HG03025 (cell line): ENCODE measurements around the gene ADGRB3.
"Not testable (repeated sequence)": the region's sequence is repeated elsewhere in the genome, so short reads cannot be mapped to it uniquely, and the experiment has no call there.

Source experiments
- ATAC-seq: cut with Tn5 transposase; IDR thresholded peaks from one replicate; pipeline ENCODE4 v1.9.1; 2021; ENCODE audit warnings: mild to moderate bottlenecking, moderate library complexity; ENCODE audit not compliant: unreplicated experiment, low FRiP score

The ADGRB3 gene

GRCh38 chr6:68642977-68643376, 7.9 kb downstream of the ADGRB3 start:
- ATAC-seq: no peak

GRCh38 chr6:68649669-68650068, 14.6 kb downstream of the ADGRB3 start:
- no peak for ATAC-seq

GRCh38 chr6:68650142-68650541, 15.1 kb downstream of the ADGRB3 start:
- ATAC-seq: no peak

- no peak for ATAC-seq
These were observed 16.2 kb downstream of the ADGRB3 start for GRCh38 chr6:68651011-68651985.

- no peak for ATAC-seq
These were observed 17.0 kb downstream of the ADGRB3 start for GRCh38 chr6:68652117-68652536.

- no peak for ATAC-seq
These were observed 18.1 kb downstream of the ADGRB3 start for GRCh38 chr6:68653074-68653705.

GRCh38 chr6:68653706-68654089, 18.6 kb downstream of the ADGRB3 start:
- ATAC-seq: no peak

GRCh38 chr6:68654134-68654533, 19.1 kb downstream of the ADGRB3 start:
- ATAC-seq: no peak

GRCh38 chr6:68655028-68655427, 19.9 kb downstream of the ADGRB3 start:
- no peak for ATAC-seq

GRCh38 chr6:68657374-68658139, 22.5 kb downstream of the ADGRB3 start:
- ATAC-seq: no peak

GRCh38 chr6:68658338-68658737, 23.3 kb downstream of the ADGRB3 start:
- ATAC-seq: no peak

- no peak for ATAC-seq
These were observed 38.2 kb downstream of the ADGRB3 start for GRCh38 chr6:68673255-68673654.

- ATAC-seq: no peak
These were observed 40.5 kb downstream of the ADGRB3 start for GRCh38 chr6:68675548-68675947.

- ATAC-seq: not testable (repeated sequence)
These were observed 41.0 kb downstream of the ADGRB3 start for GRCh38 chr6:68676094-68676493.

GRCh38 chr6:68677058-68677457, 42.0 kb downstream of the ADGRB3 start:
- ATAC-seq: no peak

GRCh38 chr6:68679399-68679798, 44.3 kb downstream of the ADGRB3 start:
- ATAC-seq: no peak

- ATAC-seq: no peak
These were observed 45.2 kb downstream of the ADGRB3 start for GRCh38 chr6:68680264-68680663.

- no peak for ATAC-seq
These were observed 54.8 kb downstream of the ADGRB3 start for GRCh38 chr6:68689910-68690309.

- ATAC-seq: no peak
These were observed 56.0 kb downstream of the ADGRB3 start for GRCh38 chr6:68691120-68691519.

GRCh38 chr6:68693271-68693670, 58.2 kb downstream of the ADGRB3 start:
- ATAC-seq: no peak

- no peak for ATAC-seq
These were observed 60.3 kb downstream of the ADGRB3 start for GRCh38 chr6:68695403-68695802.
